HTR-8/SVneo (cell line): Measurements from ENCODE around the gene PEF1.
A peak's percentile ranks its signal among the peaks of the same experiment; 100 is the strongest.

ENCODE experiments used
- DNase-seq: peaks from one replicate; pipeline ENCODE4 v3.0.0; 2011; ENCODE audit warnings: low spot score, mixed read lengths; ENCODE audit not compliant: insufficient read length
- FAIRE-seq: peaks from 2 replicates; lab custom pipeline; 2011; peaks lifted over from hg19 to GRCh38; lab: Jason Lieb, UNC

PEF1 gene

DNA sequence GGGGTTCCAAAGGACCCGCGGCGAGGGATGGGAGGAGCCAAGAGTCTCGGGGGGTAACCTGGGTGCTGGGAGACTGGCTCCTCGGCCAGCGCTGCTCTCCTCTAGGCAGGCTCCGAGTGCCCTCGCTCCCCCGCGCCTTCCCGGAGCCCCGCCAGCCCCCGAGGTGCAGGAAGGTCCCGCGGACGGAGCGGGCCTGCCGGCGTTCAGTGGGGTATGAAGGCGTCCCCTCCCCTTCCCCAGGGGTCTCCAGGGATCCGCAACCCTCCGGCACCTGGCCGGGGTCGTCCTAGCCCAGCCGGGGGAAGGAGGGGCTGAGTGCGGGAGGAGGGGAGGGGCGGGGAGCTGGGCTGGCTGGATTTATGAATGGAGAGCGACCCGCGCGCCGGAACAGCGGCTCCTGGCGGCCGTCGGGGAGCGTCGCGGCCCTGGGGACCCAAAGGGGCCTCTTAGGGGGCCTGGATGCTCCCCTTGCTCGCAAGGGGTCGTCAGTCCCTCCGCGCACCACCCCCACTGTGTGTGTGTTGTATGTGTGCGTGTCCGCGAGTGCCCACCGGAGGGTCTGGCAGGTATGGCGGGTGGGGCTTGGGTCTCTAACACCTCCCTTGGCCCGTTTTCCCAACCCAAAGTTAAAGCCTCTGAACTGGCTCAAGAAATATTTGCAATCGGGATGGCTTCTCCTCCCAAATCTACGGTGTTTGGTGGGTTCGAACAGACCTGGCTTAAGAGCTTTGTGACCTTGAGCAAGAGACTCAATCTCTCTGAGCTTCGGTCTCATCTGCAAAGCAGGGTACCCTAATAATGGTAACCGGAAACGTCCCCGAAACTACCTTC is 26.5 kb downstream of the PEF1 start:
- FAIRE-seq (no peak), DNase-seq (peak; percentile 67)

DNA sequence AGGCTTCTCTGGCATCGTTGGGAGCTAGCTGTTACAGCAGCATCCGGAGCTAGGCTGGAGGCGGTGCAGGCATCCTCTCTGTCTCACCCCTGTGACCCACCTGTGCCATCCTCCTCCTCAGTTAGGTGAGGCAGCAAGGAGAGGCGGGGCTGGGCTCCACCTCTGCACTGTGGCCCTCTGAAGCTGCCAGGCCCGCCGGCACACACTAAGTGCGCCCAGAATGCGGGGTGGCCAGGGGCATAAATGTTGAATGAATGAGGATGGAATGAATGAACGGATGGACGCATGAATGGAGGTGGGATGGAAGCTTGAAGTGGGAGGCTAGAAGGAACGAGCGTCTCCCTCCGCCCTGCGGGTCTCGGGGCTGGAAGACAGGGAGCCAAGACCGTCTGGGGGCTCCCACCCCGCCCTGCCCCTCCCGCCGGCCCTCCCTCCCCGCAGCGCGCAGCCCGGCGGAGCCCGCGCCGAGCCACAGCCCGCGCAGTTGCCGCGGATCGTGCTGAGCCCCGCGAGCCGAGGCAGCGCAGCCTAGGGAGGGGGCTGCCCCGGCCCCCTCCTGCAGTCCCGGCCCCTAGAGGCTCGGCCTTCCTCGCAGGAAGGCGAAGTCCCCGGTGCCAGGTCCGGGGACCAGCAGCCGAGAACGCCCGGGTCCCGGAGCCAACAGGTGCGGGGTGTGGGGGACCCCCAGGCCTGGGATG is 27.3 kb downstream of the PEF1 start, which contains the start of gene HCRTR1:
Gene HCRTR1 (plus strand): TSS at position 472 of the 698 bp plus-strand sequence. CDS start 1,504 bp downstream, outside the sequence.
- FAIRE-seq, result no peak
- no peak for DNase-seq

DNA sequence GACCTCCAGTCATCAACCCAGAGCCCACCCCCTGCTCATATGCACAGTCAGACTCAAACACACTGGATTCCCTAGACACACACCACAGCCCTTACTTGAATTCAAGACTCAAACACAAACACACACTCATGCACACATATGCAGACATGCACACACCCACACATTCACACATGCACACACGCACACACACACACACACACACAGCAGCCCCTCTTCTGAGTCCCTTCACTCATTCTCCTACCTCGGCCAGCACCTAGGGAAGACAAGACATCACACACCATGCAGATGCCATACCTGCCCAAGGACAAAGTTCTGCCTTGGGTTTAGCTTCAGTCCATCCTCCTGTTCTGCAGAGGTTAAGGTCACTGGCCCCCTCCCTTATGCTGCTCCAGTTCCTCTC is 28.7 kb downstream of the PEF1 start:
- FAIRE-seq (no peak), DNase-seq (no peak)

DNA sequence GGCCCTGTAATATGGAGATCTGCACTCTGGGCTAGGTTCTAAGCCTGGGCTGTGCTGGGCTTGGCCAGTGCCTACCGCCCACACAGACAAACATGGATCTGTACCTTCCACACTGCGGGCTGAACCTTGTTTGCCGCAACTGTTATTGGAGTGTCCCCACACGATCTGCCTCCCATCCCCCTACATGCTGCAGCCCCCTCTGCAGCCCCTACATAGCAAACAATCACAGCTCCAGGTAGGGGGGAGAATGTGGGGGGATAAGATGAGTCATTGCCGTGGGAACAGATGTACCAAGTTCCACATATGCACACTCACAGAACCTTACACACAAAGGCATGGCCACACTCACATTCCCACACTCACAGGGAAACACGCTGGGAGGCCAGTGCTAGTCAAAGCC is 29.3 kb downstream of the PEF1 start:
- no peak for FAIRE-seq
- no peak for DNase-seq

DNA sequence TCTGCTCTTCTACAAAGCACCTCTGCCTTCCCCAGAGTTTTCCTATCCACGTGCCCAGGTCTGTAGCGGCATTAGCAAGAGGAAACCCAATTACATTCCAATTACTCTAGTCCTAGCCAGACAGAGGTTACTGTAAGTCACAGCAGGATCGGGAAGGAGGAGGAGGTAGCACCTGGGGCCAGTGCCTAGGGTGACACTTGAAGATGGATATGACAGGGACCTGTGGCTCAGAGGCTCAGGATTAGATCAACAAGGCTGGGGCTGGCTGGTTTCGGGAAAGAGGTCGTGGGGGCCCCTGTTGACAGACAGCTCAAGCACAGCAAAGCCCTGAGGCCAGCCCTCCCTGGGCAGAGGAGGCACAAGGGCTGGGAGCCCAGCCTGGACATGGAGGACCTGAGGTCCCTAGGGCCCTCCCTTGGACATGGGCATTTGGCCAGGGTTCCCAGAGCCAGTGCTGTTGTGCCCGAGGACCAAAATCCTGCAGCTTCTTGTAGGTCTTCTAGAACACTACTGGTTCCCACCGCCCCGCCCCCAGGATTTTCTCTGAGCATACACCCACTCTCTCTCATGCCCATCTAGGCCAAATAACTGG is 30.2 kb downstream of the PEF1 start:
- FAIRE-seq (no peak), DNase-seq (no peak)

DNA sequence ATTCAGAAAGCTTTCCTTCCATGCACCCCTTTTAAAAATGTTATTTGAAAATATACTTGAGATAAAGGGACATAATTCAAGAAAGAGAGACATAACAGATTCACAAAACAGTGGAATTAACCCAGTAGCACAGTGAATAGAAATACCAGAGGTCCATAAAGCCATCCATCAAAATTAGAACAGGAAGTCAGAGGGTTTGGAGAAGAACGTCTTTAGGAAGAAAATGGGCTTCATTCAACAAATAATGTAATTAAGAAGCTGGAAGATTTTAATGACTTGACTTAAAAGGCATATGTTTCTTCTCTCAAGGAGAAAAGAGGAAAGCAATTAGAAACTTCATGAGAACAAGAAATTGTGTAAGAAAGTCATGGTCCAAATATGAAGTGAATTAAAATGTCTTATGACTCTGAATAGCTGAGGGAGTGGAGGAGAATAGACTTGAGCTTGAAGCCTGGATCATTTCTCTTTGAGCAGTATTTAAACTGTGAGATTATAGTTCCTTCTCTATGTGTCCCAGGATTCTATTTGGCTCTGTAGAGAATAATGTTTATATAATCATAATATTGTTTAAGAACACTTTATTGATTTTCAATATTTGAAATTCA is 35.1 kb downstream of the PEF1 start:
- no peak for FAIRE-seq
- no peak for DNase-seq

DNA sequence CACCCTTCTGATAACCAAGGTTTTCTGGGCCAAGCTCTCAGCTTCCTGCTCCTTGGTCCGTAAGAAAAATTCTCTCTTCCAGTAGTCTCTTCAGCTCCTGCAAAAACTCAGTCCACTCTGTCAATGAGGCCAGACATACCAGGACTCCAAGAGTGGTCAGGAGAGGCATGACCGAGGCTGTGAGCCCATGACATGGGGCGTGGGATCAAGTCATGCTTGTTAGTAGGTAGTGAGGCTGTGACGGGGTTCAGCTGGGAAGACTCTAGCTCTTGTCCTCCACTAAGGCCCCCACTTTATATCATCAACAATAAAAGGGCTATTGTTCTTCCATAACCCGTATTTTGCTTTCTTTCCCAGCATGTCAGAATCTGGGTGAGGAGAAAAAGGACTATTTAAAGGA is 37.3 kb downstream of the PEF1 start:
- FAIRE-seq (no peak), DNase-seq (no peak)

DNA sequence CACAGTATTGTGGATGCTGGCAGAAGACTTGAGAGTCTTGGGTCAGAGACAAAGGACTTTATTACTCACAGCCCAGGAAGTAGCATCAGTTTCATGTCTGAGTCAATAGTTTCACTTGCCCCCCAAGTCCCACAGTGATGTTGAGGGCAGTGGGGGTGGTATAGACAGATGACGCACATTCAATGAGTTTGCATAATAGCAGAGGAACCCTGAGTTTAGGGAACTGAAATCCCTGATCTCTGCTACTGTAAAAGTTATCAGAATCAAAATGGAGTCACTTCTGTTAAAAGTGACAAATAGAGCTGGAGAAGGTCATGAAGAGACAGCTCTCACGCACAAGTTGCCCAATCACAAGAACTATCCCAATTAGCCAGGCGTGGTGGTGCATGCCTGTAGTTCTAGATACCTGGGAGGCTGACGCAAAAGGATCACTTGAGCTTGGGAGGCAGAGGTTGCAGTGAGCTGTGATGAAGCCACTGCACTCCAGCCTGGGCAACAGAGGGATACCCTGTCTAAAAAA is 38.7 kb downstream of the PEF1 start:
- DNase-seq, result no peak
- FAIRE-seq, result no peak

DNA sequence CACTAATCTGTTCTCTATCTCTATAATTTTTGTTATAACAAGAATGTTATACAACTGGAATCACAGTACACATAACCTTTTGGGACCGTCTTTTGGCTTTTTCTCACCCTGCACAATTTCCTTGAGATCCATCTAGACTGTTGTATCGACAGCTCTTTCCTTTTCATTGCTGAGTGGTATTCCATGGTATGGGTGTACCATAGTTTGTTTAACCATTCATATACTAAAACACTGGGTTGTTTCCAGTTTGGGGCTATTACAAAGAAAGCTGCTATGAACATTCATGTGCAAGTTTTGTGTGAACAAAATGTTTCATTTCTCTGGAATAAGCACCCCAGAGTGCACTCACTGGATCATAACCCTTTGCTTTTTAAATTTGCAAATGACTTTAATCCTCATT is 42.6 kb downstream of the PEF1 start:
- no peak for FAIRE-seq

DNA sequence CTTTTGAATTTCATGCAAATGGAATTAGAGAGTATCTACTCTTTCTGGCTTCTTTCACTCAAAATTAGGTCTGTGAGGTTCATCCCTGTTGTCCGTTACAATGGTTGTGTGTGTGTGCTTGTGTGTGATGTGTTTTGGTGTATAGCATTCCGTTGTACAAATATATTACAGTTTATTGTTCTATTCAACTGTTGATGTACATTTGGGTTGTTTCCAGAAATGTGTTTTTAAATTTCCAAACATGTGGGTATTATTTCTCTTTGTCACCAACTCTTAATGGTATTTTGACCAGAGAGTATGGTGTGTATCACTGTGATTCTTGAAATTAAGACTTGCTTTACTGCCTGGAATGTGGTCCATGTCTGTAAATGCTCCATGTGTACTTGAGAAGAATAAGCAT is 44.0 kb downstream of the PEF1 start:
- no peak for FAIRE-seq
- DNase-seq, result no peak

More for the DNA sequence above, 42.6 kb downstream of the PEF1 start:
- DNase-seq, result no peak

DNA sequence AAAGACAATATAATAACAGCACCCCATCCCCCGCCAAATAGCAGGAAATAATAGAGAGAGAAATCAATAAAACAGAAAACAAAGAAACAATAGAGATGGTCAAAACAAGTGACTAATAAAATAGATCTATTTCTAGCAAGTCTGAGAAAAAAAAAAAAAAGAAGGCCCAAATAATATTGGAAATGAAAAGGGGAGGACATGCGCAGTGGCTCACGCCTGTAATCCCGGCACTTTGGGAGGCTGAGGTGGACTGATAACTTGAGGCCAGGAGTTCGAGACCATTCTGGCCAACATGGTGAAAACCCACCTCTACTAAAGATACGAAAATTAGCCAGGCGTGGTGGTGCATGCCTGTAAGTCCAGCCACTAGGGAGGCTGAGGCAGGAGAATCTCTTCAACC is 45.7 kb downstream of the PEF1 start:
- FAIRE-seq (no peak), DNase-seq (no peak)

DNA sequence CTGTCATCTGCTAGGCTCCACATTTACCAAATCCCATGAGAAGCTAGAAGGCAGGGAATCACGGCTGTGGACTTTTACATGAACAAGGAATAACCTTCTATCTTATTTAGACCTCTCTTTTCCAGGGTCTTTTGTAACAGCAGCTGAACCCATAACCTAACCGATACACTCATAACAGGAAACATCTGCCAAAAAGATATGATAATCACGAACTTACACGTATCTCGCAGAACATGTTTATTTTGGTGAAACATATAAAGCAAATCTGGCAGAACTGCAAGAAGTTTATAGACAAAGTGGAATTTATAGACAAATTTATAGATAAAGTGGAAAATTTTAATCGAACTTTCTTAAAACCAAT is 48.0 kb downstream of the PEF1 start:
- DNase-seq (no peak), FAIRE-seq (no peak)

DNA sequence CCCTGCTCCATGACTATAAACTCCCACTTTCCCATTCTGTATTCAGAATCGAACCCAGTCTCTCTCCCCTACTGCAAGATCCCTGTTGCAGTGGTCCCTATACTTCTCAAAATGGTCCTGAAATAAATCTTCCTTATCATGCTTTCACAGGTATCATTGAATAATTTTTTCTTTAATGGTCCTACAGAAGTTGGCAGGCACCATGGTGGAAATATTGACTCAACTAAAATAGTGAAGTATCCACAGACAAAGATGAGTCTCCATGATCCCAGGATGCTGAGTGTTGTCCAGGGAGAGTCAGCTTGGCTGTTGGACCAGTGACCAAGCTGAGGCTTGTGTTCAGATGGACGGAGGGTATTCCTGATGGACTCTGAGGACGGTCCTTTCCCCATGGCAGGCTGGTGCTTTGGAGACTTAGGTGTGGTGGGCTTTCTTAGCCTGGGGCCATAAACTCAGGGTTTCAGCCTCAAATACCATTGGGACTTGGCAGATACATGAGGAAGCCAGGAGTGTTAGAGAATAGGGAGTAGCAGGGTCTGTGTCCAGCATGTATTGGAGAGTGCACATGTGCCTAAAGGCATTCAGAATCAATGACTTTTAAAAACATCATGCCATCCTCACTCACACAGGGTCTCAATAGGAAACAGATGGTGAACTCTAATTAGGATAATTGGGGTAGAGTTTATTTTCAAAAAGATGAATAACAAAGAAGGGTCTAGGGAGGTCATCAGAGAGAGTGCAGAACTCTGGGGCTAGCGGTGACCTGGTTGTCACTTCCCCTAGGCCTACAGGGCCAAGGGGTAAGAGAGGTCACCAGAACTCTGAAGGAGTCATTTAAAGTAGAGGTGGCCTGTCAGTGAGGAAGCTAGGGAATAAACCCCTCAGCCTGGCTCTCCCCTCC is 48.6 kb downstream of the PEF1 start:
- FAIRE-seq (no peak), DNase-seq (no peak)

DNA sequence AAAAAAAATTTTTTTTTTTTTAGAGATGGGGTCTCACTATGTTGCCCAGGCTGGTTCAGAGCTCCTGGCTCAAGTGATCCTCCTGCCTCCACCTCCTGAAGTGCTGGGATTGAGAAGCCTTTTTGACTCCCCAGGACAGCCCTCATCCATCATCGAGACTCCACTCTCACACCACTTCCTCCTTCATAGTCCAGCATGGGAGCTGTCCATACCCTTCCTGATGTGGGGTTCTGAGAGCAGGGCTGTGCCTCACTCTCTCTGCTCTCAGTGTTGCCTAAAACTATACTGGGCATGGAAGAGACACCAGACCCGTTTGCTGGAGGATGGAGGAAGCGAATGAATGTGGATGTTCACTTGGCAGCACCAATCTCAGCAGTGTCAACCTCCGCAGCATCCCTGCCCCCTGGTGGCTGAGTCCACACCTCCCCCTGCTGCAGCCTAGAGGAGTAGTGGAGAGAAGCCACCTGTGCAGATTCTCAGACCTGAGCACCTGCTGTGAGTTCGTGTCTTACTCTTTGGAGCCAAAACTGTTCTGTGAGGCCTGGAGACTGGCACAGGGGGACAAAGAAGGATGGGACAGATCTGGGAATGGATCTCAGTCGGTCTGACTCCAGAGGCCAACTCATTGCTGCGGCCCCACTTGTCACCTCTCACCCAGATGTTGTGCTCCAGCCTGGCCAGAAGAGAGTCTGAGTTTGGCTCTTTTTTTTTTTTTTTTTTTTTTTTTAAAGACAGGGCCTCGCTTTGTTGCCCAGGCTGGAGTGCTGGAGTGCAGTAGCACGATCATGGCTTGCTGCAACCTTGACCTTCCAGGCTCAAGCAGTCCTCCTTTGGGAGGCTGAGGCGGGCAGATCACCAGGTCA is 50.7 kb downstream of the PEF1 start:
- FAIRE-seq, result peak; percentile 78
- peak; percentile 69 for DNase-seq

DNA sequence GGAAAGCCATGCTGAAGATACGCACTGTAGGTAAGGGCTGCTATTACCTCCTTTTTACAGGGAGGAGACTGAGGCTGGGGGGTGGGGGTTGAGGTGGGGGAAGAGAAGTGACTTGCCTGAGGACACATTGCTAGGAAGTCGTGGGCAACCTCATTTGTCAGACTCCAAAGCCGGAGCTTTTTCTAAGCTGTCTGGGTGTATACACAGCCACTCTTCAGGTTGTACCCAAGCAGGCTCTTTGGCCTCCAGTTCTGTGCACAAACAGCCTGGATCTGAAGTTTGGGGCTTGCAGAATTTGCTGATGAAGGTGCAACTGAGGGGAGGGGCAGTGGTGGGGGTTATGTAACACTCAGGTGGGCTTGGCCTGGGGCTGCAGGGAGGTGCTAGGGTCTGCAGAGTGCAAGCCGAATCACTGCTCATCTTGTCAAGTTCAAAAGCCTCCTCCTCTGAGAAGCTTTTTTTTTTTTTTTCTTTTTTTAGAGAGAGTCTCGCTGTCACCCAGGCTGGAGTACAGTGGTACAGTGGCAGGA is 51.5 kb downstream of the PEF1 start:
- DNase-seq (no peak), FAIRE-seq (no peak)

DNA sequence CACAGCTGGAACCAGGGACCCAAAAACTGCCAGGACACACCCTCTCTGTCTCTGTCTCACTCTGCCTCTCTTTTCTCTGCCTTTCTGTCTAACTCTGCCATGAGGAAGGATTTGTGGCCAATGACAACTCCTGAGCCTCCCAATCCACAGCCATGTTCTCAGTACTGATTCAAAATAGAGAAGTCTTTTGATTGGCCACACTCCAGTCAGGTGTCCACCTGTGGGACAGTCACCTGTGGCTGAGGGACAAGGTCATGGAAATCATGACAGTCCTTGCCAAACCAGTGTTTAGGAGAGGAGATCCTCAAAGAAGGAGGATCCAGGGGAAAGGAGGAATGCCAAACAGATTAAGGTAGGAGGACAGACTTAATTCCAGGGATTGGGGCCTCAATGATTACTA is 52.5 kb downstream of the PEF1 start:
- FAIRE-seq, result no peak

DNA sequence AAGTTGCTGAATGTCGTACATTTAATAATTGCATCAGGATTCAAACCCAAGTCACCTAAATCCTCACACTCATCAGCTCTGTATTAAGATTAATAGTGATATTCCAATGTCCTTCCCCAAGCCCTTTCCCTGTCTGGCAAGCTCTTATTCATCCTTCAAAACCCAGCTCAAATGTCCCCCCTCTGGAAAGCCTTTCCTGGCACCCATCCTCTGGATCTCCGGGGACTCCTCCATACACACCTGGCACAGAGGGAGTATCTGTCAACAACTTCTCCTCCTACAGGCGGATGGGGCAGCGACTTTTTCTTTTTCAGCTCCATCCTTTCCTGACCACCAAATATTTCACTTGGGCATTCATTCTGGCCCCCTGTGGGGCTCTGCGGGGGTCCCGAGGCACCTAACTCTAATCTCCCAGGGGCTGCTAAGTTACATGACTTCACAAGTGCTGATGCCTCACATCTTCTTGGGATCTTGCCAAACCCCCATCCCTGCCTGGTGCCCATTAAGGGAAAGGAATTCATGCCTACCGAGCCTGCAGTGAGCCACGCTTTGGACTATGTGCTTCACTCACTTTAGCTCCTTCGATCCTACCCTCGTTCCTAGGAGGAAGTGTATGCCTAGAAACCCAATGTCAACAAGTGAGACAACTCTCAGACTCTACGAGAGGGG is 53.1 kb downstream of the PEF1 start:
- peak; percentile 42 for FAIRE-seq
- no peak for DNase-seq

More for the DNA sequence above, 52.5 kb downstream of the PEF1 start:
- no peak for DNase-seq
